ENCODE results near the gene AHSG. TPM values are rescaled to one million over a fixed set of nuclear protein-coding genes. Genes with fewer than 3 reads are reported as not detected.

AHSG gene
- total RNA-seq, 1 experiment from 2014 or later = 1.6 TPM

- Histone ChIP-seq H3K27ac (ENCODE audit: low read depth, low read length) (no peak overlapping the region), H3K79me2 (ENCODE audit: insufficient read depth, low read length) (no peaks in the 10 kb centered on the region), H3K4me3 (replicated peaks in 1 of 2; ENCODE audit: low read depth in 1 of 2, low read length in 2 of 2) (no peak overlapping the region), H3K9me3 (ENCODE audit: control insufficient read depth in 1 of 2, insufficient read depth in 1 of 2, low read depth in 1 of 2, low read length in 2 of 2) (no peaks in the 10 kb centered on the region), H3K9ac (ENCODE audit: low read length) (no peak overlapping the region), H3K27me3 (ENCODE audit: insufficient read depth, low read length) (no peaks in the 10 kb centered on the region), H3K9me2 (ENCODE audit: insufficient read depth) (no peaks in the 10 kb centered on the region), H3K36me3 (ENCODE audit: control insufficient read depth in 1 of 2, insufficient read depth in 2 of 2, low read length in 2 of 2) (no peaks in the 10 kb centered on the region), H3K4me1 (ENCODE audit: control insufficient read depth in 1 of 2, insufficient read depth in 2 of 2, low read length in 2 of 2) (peaks cover 5 to 20% of the 10 kb centered on the region in 2 experiments; a peak in 3 of 4 replicates), H3K4me2 (ENCODE audit: low read length) (no peak overlapping the region), H2AFZ (ENCODE audit: low read depth, low read length, poor library complexity, severe bottlenecking) (no peak overlapping the region), H4K20me1 (ENCODE audit: insufficient read depth) (no peaks in the 10 kb centered on the region)
- TF ChIP-seq MAX (IDR thresholded peaks at IDR 0.05) = no peak
- no peak for TF ChIP-seq CTCF (IDR thresholded peaks at IDR 0.05 in 2 of 3, conservative IDR thresholded peaks at IDR 0.05 in 1 of 3; ENCODE audit: borderline replicate concordance in 1 of 3, insufficient read depth in 1 of 3, low read depth in 2 of 3, low read length in 2 of 3)
- TF ChIP-seq CEBPB (IDR thresholded peaks at IDR 0.05; ENCODE audit: low read depth) = no peak
- TF ChIP-seq TCF7L2 (IDR thresholded peaks at IDR 0.05; ENCODE audit: borderline replicate concordance, extremely low read depth, insufficient read depth, insufficient read length) = no peak
- no peak for TF ChIP-seq ZBTB33 (IDR thresholded peaks at IDR 0.05; ENCODE audit: extremely low read depth, insufficient replicate concordance, low read length)
- TF ChIP-seq REST (IDR thresholded peaks at IDR 0.05; ENCODE audit: low read depth) = no peak
- TF ChIP-seq ELF1 (IDR thresholded peaks at IDR 0.05; ENCODE audit: borderline replicate concordance, low read depth) = no peak
- no peak for TF ChIP-seq FOSL1 (IDR thresholded peaks at IDR 0.05; ENCODE audit: low read depth)
- TF ChIP-seq EZH2 (IDR thresholded peaks at IDR 0.05) = no peak
- no peak for TF ChIP-seq JUND (IDR thresholded peaks at IDR 0.05)
- TF ChIP-seq RAD21 (IDR thresholded peaks at IDR 0.05; ENCODE audit: low read depth) = no peak
- no peak for TF ChIP-seq SIN3A (IDR thresholded peaks at IDR 0.05; ENCODE audit: low read depth)
- TF ChIP-seq EZH2phosphoT487 (IDR thresholded peaks at IDR 0.05; ENCODE audit: borderline replicate concordance) = no peak
- no peak for TF ChIP-seq ZFX (IDR thresholded peaks at IDR 0.05)
- no peak for TF ChIP-seq SP1 (IDR thresholded peaks at IDR 0.05; ENCODE audit: low read depth)
- no peak for TF ChIP-seq POLR2AphosphoS5 (IDR thresholded peaks at IDR 0.05; ENCODE audit: low read depth, low read length)
- TF ChIP-seq YY1 (IDR thresholded peaks at IDR 0.05; ENCODE audit: extremely low read depth, insufficient replicate concordance, low read depth, low read length) = no peak
- no peak for TF ChIP-seq ZNF274 (IDR thresholded peaks at IDR 0.05; ENCODE audit: low read depth, low read length)
- TF ChIP-seq EGR1 (IDR thresholded peaks at IDR 0.05; ENCODE audit: low read depth) = no peak
- TF ChIP-seq CBX3 (IDR thresholded peaks at IDR 0.05; ENCODE audit: low read depth) = no peak
- CTCF ChIA-PET = no interaction called here
- intact Hi-C loops (cut with micrococcal nuclease) = no loop called here
- DNase-seq (ENCODE audit: low read depth, low spot score) = no peak
- BruUV-seq (replicated peaks) = no TSS peak
- no peak; the same call in 1 of the 2 replicates for ATAC-seq
- POLR2A ChIA-PET = interaction anchor here (0.7 to 1.0 kb wide), 2 partner anchors 85 to 115 kb away, joined by 3 read pairs; partner anchors contain the start of gene EIF4A2
- RAD21 ChIA-PET (ENCODE audit: low non-redundant PET in 1 of 2, low total read pairs in 2 of 2, uncharacterized antibody in 2 of 2, unreplicated experiment in 2 of 2) = no interaction called here
Measured at GRCh38 chr3:186668426-186668825, 55.6 kb downstream of the AHSG start.

Measured in HCT116 (cell line).